ENCODE measurements around the gene ARL8B. TPM values are rescaled to one million over a fixed set of nuclear protein-coding genes. Genes with fewer than 3 reads are reported as not detected.
A peak's percentile ranks its signal among the peaks of the same experiment; 100 is the strongest.

ARL8B gene
- total RNA-seq, 1 experiment from 2014 or later: 28.3 TPM

DNA sequence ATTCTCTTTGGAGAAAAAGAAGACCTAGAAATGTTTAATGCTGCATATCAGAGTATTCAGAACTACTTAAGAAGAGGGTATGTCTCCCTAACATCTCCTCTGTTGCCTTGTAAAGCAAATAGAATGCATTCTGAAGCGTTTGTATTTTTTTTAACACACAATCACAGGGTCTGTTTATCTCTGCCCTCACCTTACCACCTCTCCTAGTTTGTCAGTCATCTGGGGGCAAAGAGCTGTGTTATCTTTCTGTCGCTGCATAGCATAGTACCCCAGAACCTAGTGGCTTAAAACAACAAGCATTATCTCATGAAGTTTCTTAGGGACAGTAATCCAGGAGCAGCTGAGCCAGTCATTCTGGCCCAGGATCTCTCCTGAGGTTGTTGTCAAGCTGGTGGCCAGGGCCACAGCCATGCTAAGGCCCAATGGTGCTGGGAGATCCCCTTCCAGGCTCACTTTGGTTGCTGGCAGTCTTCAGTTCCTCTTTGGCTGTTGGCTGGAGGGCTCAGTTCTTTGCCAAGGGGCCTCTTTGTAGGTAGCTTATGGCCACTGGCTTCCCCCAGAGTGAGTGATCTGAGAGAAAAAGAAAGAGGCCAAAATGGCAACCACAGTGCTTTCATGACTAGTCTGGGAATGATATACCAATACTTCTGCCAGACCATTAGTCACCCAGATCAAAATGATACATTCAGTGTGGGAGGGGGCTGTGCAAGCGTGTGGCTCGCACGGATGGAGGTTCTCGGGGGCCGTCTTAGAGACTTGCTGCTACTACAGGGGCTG lies 83.3 kb downstream of the ARL8B start:
- DNase-seq (ENCODE audit: low spot score) (no peak), ATAC-seq (no peak)
- Mint-ChIP-seq H3K4me1 (no peaks in the 10 kb centered on the region), H3K36me3 (peaks cover 81% of the 10 kb centered on the region), H3K4me3 (no peak overlapping the region), H3K9me3 (no peaks in the 10 kb centered on the region), H3K27ac (no peak overlapping the region), H3K27me3 (ENCODE audit: low read depth) (no peaks in the 10 kb centered on the region)
- POLR2A ChIA-PET: no interaction called here
- CTCF ChIA-PET: no interaction called here
- no peak for TF ChIP-seq PRRX2 (CRISPR knock-in tag; IDR thresholded peaks at IDR 0.05)
- no peak for TF ChIP-seq GRHL2 (CRISPR knock-in tag; IDR thresholded peaks at IDR 0.05; ENCODE audit: insufficient replicate concordance, severe bottlenecking)

DNA sequence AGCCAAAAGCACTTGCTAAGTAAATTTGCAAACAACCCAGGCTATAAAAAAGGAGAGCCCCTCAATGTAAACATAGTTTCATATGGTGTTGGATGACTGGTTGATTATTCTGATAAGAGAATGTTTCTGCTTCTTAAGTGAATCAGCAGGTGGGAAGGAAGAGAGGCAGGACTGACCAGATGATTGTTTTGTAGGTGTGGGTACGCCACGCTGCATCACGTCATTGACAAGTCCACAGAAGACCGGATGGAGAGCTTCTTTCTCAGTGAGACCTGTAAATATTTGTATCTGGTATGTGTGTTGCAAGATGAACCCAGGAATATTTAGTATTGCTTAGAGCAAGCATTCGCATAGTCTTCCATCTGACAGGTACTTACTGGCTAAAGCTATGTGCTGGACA lies 88.8 kb downstream of the ARL8B start:
- ChIA-PET CTCF (no interaction called here), POLR2A (no interaction called here)
- ATAC-seq: no peak
- Mint-ChIP-seq H3K9me3 (no peaks in the 10 kb centered on the region), H3K27ac (0 out of 2 replicates have a peak overlapping the region, but pooled peaks have one; percentile 92), H3K27me3 (ENCODE audit: low read depth) (no peaks in the 10 kb centered on the region), H3K4me1 (peaks cover 39% of the 10 kb centered on the region), H3K36me3 (peaks cover 85% of the 10 kb centered on the region), H3K4me3 (no peak overlapping the region)
- no peak for DNase-seq (ENCODE audit: low spot score)
- no peak for TF ChIP-seq NR1H2 (CRISPR knock-in tag; IDR thresholded peaks at IDR 0.05)
- TF ChIP-seq, protein P1, sequence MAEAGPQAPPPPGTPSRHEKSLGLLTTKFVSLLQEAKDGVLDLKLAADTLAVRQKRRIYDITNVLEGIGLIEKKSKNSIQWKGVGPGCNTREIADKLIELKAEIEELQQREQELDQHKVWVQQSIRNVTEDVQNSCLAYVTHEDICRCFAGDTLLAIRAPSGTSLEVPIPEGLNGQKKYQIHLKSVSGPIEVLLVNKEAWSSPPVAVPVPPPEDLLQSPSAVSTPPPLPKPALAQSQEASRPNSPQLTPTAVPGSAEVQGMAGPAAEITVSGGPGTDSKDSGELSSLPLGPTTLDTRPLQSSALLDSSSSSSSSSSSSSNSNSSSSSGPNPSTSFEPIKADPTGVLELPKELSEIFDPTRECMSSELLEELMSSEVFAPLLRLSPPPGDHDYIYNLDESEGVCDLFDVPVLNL (CRISPR knock-in tag; IDR thresholded peaks at IDR 0.05; ENCODE audit: borderline replicate concordance, low read depth): no peak
- TF ChIP-seq TCF7 (CRISPR knock-in tag; IDR thresholded peaks at IDR 0.05; ENCODE audit: low read depth): no peak
- no peak for TF ChIP-seq ZNF423 (CRISPR knock-in tag; IDR thresholded peaks at IDR 0.05)
- TF ChIP-seq, protein P2, sequence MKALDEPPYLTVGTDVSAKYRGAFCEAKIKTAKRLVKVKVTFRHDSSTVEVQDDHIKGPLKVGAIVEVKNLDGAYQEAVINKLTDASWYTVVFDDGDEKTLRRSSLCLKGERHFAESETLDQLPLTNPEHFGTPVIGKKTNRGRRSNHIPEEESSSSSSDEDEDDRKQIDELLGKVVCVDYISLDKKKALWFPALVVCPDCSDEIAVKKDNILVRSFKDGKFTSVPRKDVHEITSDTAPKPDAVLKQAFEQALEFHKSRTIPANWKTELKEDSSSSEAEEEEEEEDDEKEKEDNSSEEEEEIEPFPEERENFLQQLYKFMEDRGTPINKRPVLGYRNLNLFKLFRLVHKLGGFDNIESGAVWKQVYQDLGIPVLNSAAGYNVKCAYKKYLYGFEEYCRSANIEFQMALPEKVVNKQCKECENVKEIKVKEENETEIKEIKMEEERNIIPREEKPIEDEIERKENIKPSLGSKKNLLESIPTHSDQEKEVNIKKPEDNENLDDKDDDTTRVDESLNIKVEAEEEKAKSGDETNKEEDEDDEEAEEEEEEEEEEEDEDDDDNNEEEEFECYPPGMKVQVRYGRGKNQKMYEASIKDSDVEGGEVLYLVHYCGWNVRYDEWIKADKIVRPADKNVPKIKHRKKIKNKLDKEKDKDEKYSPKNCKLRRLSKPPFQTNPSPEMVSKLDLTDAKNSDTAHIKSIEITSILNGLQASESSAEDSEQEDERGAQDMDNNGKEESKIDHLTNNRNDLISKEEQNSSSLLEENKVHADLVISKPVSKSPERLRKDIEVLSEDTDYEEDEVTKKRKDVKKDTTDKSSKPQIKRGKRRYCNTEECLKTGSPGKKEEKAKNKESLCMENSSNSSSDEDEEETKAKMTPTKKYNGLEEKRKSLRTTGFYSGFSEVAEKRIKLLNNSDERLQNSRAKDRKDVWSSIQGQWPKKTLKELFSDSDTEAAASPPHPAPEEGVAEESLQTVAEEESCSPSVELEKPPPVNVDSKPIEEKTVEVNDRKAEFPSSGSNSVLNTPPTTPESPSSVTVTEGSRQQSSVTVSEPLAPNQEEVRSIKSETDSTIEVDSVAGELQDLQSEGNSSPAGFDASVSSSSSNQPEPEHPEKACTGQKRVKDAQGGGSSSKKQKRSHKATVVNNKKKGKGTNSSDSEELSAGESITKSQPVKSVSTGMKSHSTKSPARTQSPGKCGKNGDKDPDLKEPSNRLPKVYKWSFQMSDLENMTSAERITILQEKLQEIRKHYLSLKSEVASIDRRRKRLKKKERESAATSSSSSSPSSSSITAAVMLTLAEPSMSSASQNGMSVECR (CRISPR knock-in tag; IDR thresholded peaks at IDR 0.05; ENCODE audit: borderline replicate concordance): no peak
- TF ChIP-seq JAZF1 (CRISPR knock-in tag; IDR thresholded peaks at IDR 0.05): no peak
- no peak for TF ChIP-seq TEAD1 (CRISPR knock-in tag; IDR thresholded peaks at IDR 0.05)
- TF ChIP-seq NR2C2 (CRISPR knock-in tag; IDR thresholded peaks at IDR 0.05): no peak
- TF ChIP-seq, protein P3, sequence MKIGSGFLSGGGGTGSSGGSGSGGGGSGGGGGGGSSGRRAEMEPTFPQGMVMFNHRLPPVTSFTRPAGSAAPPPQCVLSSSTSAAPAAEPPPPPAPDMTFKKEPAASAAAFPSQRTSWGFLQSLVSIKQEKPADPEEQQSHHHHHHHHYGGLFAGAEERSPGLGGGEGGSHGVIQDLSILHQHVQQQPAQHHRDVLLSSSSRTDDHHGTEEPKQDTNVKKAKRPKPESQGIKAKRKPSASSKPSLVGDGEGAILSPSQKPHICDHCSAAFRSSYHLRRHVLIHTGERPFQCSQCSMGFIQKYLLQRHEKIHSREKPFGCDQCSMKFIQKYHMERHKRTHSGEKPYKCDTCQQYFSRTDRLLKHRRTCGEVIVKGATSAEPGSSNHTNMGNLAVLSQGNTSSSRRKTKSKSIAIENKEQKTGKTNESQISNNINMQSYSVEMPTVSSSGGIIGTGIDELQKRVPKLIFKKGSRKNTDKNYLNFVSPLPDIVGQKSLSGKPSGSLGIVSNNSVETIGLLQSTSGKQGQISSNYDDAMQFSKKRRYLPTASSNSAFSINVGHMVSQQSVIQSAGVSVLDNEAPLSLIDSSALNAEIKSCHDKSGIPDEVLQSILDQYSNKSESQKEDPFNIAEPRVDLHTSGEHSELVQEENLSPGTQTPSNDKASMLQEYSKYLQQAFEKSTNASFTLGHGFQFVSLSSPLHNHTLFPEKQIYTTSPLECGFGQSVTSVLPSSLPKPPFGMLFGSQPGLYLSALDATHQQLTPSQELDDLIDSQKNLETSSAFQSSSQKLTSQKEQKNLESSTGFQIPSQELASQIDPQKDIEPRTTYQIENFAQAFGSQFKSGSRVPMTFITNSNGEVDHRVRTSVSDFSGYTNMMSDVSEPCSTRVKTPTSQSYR (CRISPR knock-in tag; IDR thresholded peaks at IDR 0.05): no peak
- TF ChIP-seq ZNF396 (CRISPR knock-in tag; IDR thresholded peaks at IDR 0.05; ENCODE audit: borderline replicate concordance): no peak
- TF ChIP-seq CBFB (CRISPR knock-in tag; IDR thresholded peaks at IDR 0.05; ENCODE audit: low read depth): no peak
- no peak for TF ChIP-seq CREM (CRISPR knock-in tag; IDR thresholded peaks at IDR 0.05)
- TF ChIP-seq GRHL2 (CRISPR knock-in tag; IDR thresholded peaks at IDR 0.05; ENCODE audit: insufficient replicate concordance, severe bottlenecking): no peak
- TF ChIP-seq, protein P4, sequence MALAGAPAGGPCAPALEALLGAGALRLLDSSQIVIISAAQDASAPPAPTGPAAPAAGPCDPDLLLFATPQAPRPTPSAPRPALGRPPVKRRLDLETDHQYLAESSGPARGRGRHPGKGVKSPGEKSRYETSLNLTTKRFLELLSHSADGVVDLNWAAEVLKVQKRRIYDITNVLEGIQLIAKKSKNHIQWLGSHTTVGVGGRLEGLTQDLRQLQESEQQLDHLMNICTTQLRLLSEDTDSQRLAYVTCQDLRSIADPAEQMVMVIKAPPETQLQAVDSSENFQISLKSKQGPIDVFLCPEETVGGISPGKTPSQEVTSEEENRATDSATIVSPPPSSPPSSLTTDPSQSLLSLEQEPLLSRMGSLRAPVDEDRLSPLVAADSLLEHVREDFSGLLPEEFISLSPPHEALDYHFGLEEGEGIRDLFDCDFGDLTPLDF (CRISPR knock-in tag; IDR thresholded peaks at IDR 0.05): no peak
